ENCODE results near the gene CDH23. TPM values are rescaled to one million over a fixed set of nuclear protein-coding genes. Genes with fewer than 3 reads are reported as not detected.

CDH23 gene
- total RNA-seq, 1 donor from 2014 or later, result not detected

- no peaks in the 10 kb centered on the region for H3K27me3 ChIP-seq (ENCODE audit: control insufficient read depth, insufficient read depth, low read length)
- FAIRE-seq (no peak), DNase-seq (ENCODE audit: low read depth) (no peak)
- no peak overlapping the region for H3K4me3 ChIP-seq (ENCODE audit: low read depth, low read length)
- TF ChIP-seq CTCF (IDR thresholded peaks at IDR 0.05; ENCODE audit: insufficient read depth, low read length, severe bottlenecking), result no peak
- H3K36me3 ChIP-seq (ENCODE audit: control insufficient read depth, insufficient read depth, low read length), result peaks cover 4% of the 10 kb centered on the region
Observed at GRCh38 chr10:71840958-71841335, 444.2 kb downstream of the CDH23 start.

- peaks cover 2% of the 10 kb centered on the region for H3K36me3 ChIP-seq (ENCODE audit: control insufficient read depth, insufficient read depth, low read length)
- H3K4me3 ChIP-seq (ENCODE audit: low read depth, low read length), result no peak overlapping the region
- no peak for FAIRE-seq
- TF ChIP-seq CTCF (IDR thresholded peaks at IDR 0.05; ENCODE audit: insufficient read depth, low read length, severe bottlenecking), result no peak
- DNase-seq (ENCODE audit: low read depth), result no peak
- no peaks in the 10 kb centered on the region for H3K27me3 ChIP-seq (ENCODE audit: control insufficient read depth, insufficient read depth, low read length)
Observed at GRCh38 chr10:71842422-71842821, 445.7 kb downstream of the CDH23 start.

- no peak overlapping the region for H3K4me3 ChIP-seq (ENCODE audit: low read depth, low read length)
- no peak for DNase-seq (ENCODE audit: low read depth)
- no peaks in the 10 kb centered on the region for H3K27me3 ChIP-seq (ENCODE audit: control insufficient read depth, insufficient read depth, low read length)
- TF ChIP-seq CTCF (IDR thresholded peaks at IDR 0.05; ENCODE audit: insufficient read depth, low read length, severe bottlenecking), result no peak
- no peak for FAIRE-seq
- no peaks in the 10 kb centered on the region for H3K36me3 ChIP-seq (ENCODE audit: control insufficient read depth, insufficient read depth, low read length)
Observed at GRCh38 chr10:71842856-71843686, 446.4 kb downstream of the CDH23 start.

- FAIRE-seq (no peak), DNase-seq (ENCODE audit: low read depth) (no peak)
- Histone ChIP-seq H3K4me3 (ENCODE audit: low read depth, low read length) (no peak overlapping the region), H3K36me3 (ENCODE audit: control insufficient read depth, insufficient read depth, low read length) (peaks cover 2% of the 10 kb centered on the region), H3K27me3 (ENCODE audit: control insufficient read depth, insufficient read depth, low read length) (no peaks in the 10 kb centered on the region)
- TF ChIP-seq CTCF (IDR thresholded peaks at IDR 0.05; ENCODE audit: insufficient read depth, low read length, severe bottlenecking), result no peak
Observed at GRCh38 chr10:71844084-71844483, 447.4 kb downstream of the CDH23 start.

- H3K4me3 ChIP-seq (ENCODE audit: low read depth, low read length), result no peak overlapping the region
- FAIRE-seq (no peak), DNase-seq (ENCODE audit: low read depth) (no peak)
- H3K36me3 ChIP-seq (ENCODE audit: control insufficient read depth, insufficient read depth, low read length), result peaks cover 2% of the 10 kb centered on the region
- H3K27me3 ChIP-seq (ENCODE audit: control insufficient read depth, insufficient read depth, low read length), result no peaks in the 10 kb centered on the region
- TF ChIP-seq CTCF (IDR thresholded peaks at IDR 0.05; ENCODE audit: insufficient read depth, low read length, severe bottlenecking), result no peak
Observed at GRCh38 chr10:71844695-71845094, 448.0 kb downstream of the CDH23 start.
